ENCODE data around the gene SMCO2. TPM values are rescaled to one million over a fixed set of nuclear protein-coding genes. Genes with fewer than 3 reads are reported as not detected.

Gene SMCO2
- total RNA-seq, 1 donor from 2014 or later, result 0.47 TPM

DNA sequence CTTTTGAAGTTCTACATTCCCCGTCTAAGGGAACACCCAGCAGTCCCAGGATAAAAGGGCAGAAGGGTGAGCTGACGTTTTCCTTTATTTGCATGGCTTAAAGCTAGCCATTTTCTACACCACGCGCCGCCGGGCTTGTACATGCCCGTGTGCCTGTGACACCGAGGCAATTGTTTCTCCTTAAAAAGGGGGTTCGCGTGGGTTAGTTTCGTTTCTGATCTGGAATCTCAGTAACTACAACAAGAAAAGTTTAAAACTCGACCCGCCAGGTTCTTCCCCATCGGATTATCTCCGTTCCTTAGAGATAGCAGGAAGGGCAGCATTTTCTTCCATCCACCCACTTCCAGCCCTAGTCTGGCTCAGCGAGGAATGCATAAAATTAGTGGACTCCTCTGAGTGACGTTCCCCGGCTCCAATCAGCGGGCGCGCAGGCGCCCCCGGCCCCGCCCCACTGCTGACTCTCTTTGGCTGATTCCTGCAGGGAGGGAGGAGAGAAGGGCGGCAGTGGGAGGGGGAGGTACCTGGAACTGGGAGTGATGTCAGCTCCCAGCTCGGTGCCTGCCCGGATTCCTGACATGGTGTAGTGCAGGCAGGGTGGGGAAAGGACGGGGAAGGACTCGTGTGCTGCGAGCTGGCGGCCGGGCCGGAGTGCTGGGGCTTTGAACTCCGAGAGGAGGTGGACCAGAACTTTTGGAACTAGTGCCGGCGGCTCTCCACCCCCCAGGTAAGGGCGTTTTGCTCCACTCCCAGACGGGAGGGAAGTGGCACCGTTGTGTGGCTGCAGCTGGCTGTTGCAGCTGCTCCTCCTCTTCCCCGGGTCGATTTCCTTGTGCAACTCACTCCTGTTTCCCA lies 77.3 kb downstream of the SMCO2 start, which contains the start of gene PPFIBP1:
Gene PPFIBP1, plus strand, starts transcription at position 565 of the 852 bp plus-strand sequence. CDS start 109,191 bp downstream, outside the sequence.
- peak within 1 kb of the TSS; percentile 94 for H3K27ac ChIP-seq
- H3K36me3 ChIP-seq, result no peaks in the 10 kb centered on the region
- H3K9me3 ChIP-seq, result no peaks in the 10 kb centered on the region
- ATAC-seq (peak; percentile 99), DNase-seq (peak; percentile 97)
- peak within 1 kb of the TSS; percentile 92 for H3K4me3 ChIP-seq
- H3K27me3 ChIP-seq (ENCODE audit: low read depth), result no peaks in the 10 kb centered on the region
- intact Hi-C loops (cut with DNase I), result no loop called here
- H3K4me1 ChIP-seq, result peaks cover 35% of the 10 kb centered on the region
- TF ChIP-seq, protein P1, sequence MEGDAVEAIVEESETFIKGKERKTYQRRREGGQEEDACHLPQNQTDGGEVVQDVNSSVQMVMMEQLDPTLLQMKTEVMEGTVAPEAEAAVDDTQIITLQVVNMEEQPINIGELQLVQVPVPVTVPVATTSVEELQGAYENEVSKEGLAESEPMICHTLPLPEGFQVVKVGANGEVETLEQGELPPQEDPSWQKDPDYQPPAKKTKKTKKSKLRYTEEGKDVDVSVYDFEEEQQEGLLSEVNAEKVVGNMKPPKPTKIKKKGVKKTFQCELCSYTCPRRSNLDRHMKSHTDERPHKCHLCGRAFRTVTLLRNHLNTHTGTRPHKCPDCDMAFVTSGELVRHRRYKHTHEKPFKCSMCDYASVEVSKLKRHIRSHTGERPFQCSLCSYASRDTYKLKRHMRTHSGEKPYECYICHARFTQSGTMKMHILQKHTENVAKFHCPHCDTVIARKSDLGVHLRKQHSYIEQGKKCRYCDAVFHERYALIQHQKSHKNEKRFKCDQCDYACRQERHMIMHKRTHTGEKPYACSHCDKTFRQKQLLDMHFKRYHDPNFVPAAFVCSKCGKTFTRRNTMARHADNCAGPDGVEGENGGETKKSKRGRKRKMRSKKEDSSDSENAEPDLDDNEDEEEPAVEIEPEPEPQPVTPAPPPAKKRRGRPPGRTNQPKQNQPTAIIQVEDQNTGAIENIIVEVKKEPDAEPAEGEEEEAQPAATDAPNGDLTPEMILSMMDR (IDR thresholded peaks at IDR 0.05), result peak; percentile 26

DNA sequence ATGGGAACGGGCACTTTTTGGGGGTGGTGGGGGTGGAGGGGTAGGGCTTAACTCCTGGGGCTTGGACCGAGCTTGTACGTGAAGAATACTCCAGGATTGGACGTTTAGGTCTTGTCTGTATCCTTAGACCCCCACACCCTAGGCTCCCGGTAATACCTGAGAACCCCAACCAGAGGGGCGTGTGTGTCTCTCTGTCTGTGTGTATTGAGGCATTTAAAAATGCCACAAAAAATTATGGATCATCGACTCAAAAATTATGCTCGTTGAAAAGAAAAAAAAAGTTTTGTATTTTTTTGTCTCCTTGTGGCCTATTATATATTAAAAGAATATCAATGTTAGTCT lies 77.9 kb downstream of the SMCO2 start:
- TF ChIP-seq, protein P1 (IDR thresholded peaks at IDR 0.05), result no peak
- H3K9me3 ChIP-seq, result no peaks in the 10 kb centered on the region
- no peaks in the 10 kb centered on the region for H3K36me3 ChIP-seq
- peaks cover 35% of the 10 kb centered on the region for H3K4me1 ChIP-seq
- H3K4me3 ChIP-seq, result peak overlapping the region; percentile 92
- intact Hi-C loops (cut with DNase I), result no loop called here
- no peak for ATAC-seq
- H3K27ac ChIP-seq, result peak overlapping the region; percentile 94
- DNase-seq, result no peak
- no peaks in the 10 kb centered on the region for H3K27me3 ChIP-seq (ENCODE audit: low read depth)

DNA sequence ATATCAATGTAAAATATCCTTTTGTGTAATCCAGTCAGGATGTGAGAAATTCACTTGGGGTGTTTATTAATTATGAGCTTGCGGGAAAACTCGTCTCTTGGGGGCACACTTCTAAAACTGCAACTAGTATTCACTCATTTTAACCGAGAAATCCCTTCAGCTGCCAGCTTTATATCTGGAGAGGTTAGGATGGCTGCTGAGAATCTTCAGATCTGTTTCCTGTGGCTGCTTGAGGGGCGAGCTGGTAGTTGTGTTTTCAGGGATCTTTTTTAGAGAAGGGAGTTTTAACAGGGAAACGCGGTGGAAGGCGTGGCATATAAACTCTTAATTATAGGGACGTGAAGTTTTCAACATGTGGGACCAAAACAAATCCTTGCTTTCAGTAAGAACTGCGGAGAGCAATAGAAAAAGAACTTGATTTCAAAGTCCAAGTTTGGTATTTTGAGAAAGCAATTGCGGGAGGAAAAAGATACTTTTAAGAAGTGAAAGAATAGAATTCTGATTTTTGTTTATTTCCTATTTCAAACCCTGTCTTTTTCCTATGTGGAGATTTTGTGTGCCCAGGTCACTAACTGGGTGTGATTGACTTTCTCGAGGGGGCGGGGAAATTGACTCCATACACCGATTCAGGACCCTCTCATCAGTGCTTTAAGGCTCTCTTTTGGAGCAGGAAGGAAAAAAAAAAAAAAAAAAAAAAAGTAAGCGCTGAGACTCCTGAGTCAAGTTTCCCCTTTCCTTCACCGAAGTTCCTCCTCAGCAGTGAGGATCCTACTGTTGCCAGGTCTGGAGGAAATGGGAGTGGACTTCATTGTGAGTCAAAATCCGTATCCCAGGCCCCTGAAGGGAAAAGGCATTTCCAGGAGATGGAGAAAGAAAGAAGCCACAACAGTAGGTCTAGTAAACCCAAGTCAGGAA lies 78.6 kb downstream of the SMCO2 start:
- ATAC-seq (no peak), DNase-seq (no peak)
- no peaks in the 10 kb centered on the region for H3K36me3 ChIP-seq
- peak overlapping the region; percentile 94 for H3K27ac ChIP-seq
- no peaks in the 10 kb centered on the region for H3K9me3 ChIP-seq
- TF ChIP-seq, protein P1 (IDR thresholded peaks at IDR 0.05), result no peak
- H3K4me1 ChIP-seq, result peaks cover 31% of the 10 kb centered on the region
- peak overlapping the region; percentile 92 for H3K4me3 ChIP-seq
- intact Hi-C loops (cut with DNase I), result no loop called here
- H3K27me3 ChIP-seq (ENCODE audit: low read depth), result no peaks in the 10 kb centered on the region

DNA sequence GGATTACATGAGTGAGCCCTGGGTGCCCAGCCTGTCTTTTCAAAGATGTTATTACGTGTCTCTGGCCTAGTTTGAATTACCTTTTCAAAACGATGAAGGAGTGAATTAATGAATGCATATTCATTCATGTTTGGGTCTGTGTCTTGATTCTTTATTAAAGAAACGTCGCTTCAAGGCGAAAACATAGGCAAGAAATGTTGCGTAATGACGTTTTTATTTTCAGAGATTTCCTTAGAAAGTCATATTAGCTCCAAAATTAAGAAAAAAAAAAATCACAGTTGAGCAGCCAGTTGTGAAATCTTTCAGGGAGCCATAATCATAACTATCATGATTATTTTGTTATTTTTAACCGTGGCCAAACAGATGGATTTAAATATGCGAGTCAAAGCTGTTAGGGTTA lies 81.0 kb downstream of the SMCO2 start:
- TF ChIP-seq, protein P1 (IDR thresholded peaks at IDR 0.05), result no peak
- intact Hi-C loops (cut with DNase I), result no loop called here
- Histone ChIP-seq H3K4me1 (peaks cover 30% of the 10 kb centered on the region), H3K36me3 (no peaks in the 10 kb centered on the region), H3K4me3 (no peak overlapping the region), H3K9me3 (no peaks in the 10 kb centered on the region), H3K27me3 (ENCODE audit: low read depth) (no peaks in the 10 kb centered on the region), H3K27ac (no peak overlapping the region)
- ATAC-seq, result no peak
- DNase-seq, result no peak

DNA sequence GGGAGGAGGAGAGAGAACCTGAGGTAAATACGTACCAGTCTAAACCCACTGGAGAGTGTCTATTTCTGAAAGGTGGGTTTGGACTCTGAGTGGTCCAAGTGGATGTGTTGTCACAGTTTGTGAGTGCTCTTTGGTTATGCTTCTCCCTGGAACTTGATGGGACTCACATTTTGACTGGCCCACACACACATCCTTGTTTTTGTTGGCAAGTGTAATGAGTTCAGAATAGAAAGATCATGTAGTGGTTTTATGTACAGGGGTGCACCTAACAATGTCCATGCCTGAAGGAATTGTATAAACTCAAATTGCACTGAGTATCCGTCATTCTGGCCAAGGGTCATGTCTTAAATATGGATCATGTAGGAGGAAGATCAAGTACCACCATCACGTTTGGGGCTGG lies 82.3 kb downstream of the SMCO2 start:
- Histone ChIP-seq H3K4me1 (peaks cover 26% of the 10 kb centered on the region), H3K27me3 (ENCODE audit: low read depth) (no peaks in the 10 kb centered on the region), H3K9me3 (no peaks in the 10 kb centered on the region), H3K27ac (no peak overlapping the region), H3K36me3 (no peaks in the 10 kb centered on the region), H3K4me3 (no peak overlapping the region)
- DNase-seq (no peak), ATAC-seq (no peak)
- intact Hi-C loops (cut with DNase I), result no loop called here
- TF ChIP-seq, protein P1 (IDR thresholded peaks at IDR 0.05), result no peak

Measured in lower lobe of right lung (tissue), 2 donors.